Neural cell (in vitro differentiated cells): ENCODE measurements around the gene CACNA1E. TPM values are rescaled to one million over a fixed set of nuclear protein-coding genes. Genes with fewer than 3 reads are reported as not detected.

Experiments used
- H2AFZ ChIP-seq: fragments of 200-600, 300-800 bp; sonication (generic), shearing (Covaris generic); 2 replicates; pipeline ENCODE4 v1.6.0; 2014; ENCODE audit warnings: low read depth, mild to moderate bottlenecking, antibody characterized with exemption, low read length, moderate library complexity
- H3F3A ChIP-seq: fragments of 200-600 bp; shearing (Covaris generic); 2 replicates; pipeline ENCODE4 v1.6.1; 2016; ENCODE audit warnings: mild to moderate bottlenecking, moderate library complexity, mixed read lengths, antibody characterized with exemption, low read length; ENCODE audit not compliant: insufficient read depth, poor library complexity, severe bottlenecking
- H3K27ac ChIP-seq: fragments of 200-600, 300-800 bp; sonication (generic), shearing (Covaris generic); 2 replicates; pipeline ENCODE4 v1.5.1; 2014; ENCODE audit warnings: mild to moderate bottlenecking, low read length, moderate library complexity
- H3K27me3 ChIP-seq: fragments of 300-800, 200-600 bp; sonication (generic), shearing (Covaris generic); 2 replicates; pipeline ENCODE4 v1.6.0; 2014; ENCODE audit warnings: mild to moderate bottlenecking, low read depth, low read length, moderate library complexity; ENCODE audit not compliant: insufficient read depth
- H3K36me3 ChIP-seq: fragments of 300-800, 200-600 bp; sonication (generic), shearing (Covaris generic); 2 replicates; pipeline ENCODE4 v1.5.1; 2014; ENCODE audit warnings: mild to moderate bottlenecking, antibody characterized with exemption, low read length, moderate library complexity; ENCODE audit not compliant: insufficient read depth
- H3K4me2 ChIP-seq: fragments of 300-800, 200-600 bp; sonication (generic), shearing (Covaris generic); 2 replicates; pipeline ENCODE4 v1.6.0; 2014; ENCODE audit warnings: mild to moderate bottlenecking, low read length
- H3K4me3 ChIP-seq: fragments of 300-800, 200-600 bp; sonication (generic), shearing (Covaris generic); 2 replicates; pipeline ENCODE4 v1.5.1; 2014; ENCODE audit warnings: mild to moderate bottlenecking, low read length, moderate library complexity
- H3K79me2 ChIP-seq: fragments of 200-600 bp; shearing (Covaris generic); replicated peaks from 2 replicates; pipeline ENCODE4 v1.6.0; 2014; ENCODE audit warnings: mild to moderate bottlenecking, low read length, moderate library complexity; ENCODE audit not compliant: insufficient read depth
- H3K9ac ChIP-seq: fragments of 300-800, 200-600 bp; sonication (generic), shearing (Covaris generic); 2 replicates; pipeline ENCODE4 v1.6.1; 2016; ENCODE audit warnings: mild to moderate bottlenecking, low read length, mixed read lengths
- H3K9me2 ChIP-seq: fragments of 200-600 bp; shearing (Covaris generic); 2 replicates; pipeline ENCODE4 v1.6.1; 2016; ENCODE audit warnings: mild to moderate bottlenecking, low read length, mixed read lengths; ENCODE audit not compliant: insufficient read depth
- H3K9me3 ChIP-seq: fragments of 200-600, 300-800 bp; sonication (generic), shearing (Covaris generic); 2 replicates; pipeline ENCODE4 v1.6.1; 2016; ENCODE audit warnings: mild to moderate bottlenecking, mixed run types, low read length, moderate library complexity, mixed read lengths
- H4K20me1 ChIP-seq: fragments of 200-600 bp; shearing (Covaris generic); 2 replicates; pipeline ENCODE4 v1.6.1; 2016; ENCODE audit warnings: mild to moderate bottlenecking, mixed run types; ENCODE audit not compliant: insufficient read depth
- CTCF ChIP-seq: fragments of 450-650 bp; IDR thresholded peaks from 2 replicates; pipeline ENCODE4 v1.5.1; 2014; ENCODE audit warnings: antibody characterized with exemption, mild to moderate bottlenecking, moderate library complexity; ENCODE audit not compliant: poor library complexity, severe bottlenecking
- EP300 ChIP-seq: fragments of 450-650 bp; conservative IDR thresholded peaks from 2 replicates; pipeline ENCODE4 v1.6.1; 2014; ENCODE audit warnings: antibody characterized with exemption, mild to moderate bottlenecking, moderate library complexity; ENCODE audit not compliant: poor library complexity, severe bottlenecking
- EZH2 ChIP-seq: fragments of 200-600, 300-800 bp; shearing (Covaris generic), sonication (generic); IDR thresholded peaks from 2 replicates; pipeline ENCODE4 v1.6.1; 2014; ENCODE audit warnings: antibody characterized with exemption, low read length, borderline replicate concordance, mild to moderate bottlenecking; ENCODE audit not compliant: insufficient read depth, poor library complexity, severe bottlenecking
- MXI1 ChIP-seq: fragments of 450-650 bp; conservative IDR thresholded peaks from 2 replicates; pipeline ENCODE4 v1.6.1; 2014; ENCODE audit warnings: antibody characterized with exemption, mild to moderate bottlenecking; ENCODE audit not compliant: poor library complexity, severe bottlenecking
- POLR2AphosphoS5 ChIP-seq: IDR thresholded peaks from 2 replicates; pipeline ENCODE4 v1.6.1; 2012
- RAD21 ChIP-seq: fragments of 450-650 bp; conservative IDR thresholded peaks from 2 replicates; pipeline ENCODE4 v1.6.1; 2014; ENCODE audit warnings: antibody characterized with exemption, mild to moderate bottlenecking, moderate library complexity
- REST ChIP-seq: IDR thresholded peaks from 2 replicates; pipeline ENCODE4 v1.6.1; 2012; ENCODE audit warnings: borderline replicate concordance
- SMC3 ChIP-seq: fragments of 450-650 bp; conservative IDR thresholded peaks from 2 replicates; pipeline ENCODE4 v1.6.1; 2014; ENCODE audit warnings: antibody characterized with exemption, mild to moderate bottlenecking, moderate library complexity; ENCODE audit not compliant: poor library complexity
- TAF1 ChIP-seq: IDR thresholded peaks from 2 replicates; pipeline ENCODE4 v1.6.1; 2012; ENCODE audit warnings: low read depth
- polyA plus RNA-seq: library from polyadenylated mRNA; depleted of rRNA; stranded (reverse); fragments of >200 nt; gene quantifications from 2 replicates; pipeline ENCODE4 v1.2.3, GENCODE V29; 2014

The CACNA1E gene
- polyA plus RNA-seq, 1 donor from 2014 or later, result 29.5 TPM

- Histone ChIP-seq H3K4me2 (no peak overlapping the region), H3K36me3 (no peaks in the 10 kb centered on the region), H3K9ac (no peak overlapping the region), H3K27ac (no peak overlapping the region), H4K20me1 (no peaks in the 10 kb centered on the region), H3K4me3 (no peak overlapping the region), H3F3A (no peaks in the 10 kb centered on the region), H3K79me2 (no peaks in the 10 kb centered on the region), H3K27me3 (no peaks in the 10 kb centered on the region), H3K9me3 (no peaks in the 10 kb centered on the region), H2AFZ (no peak overlapping the region), H3K9me2 (no peaks in the 10 kb centered on the region)
- TF ChIP-seq MXI1 (no peak), REST (no peak), EZH2 (no peak), RAD21 (no peak), POLR2AphosphoS5 (no peak), CTCF (no peak)
Measured at GRCh38 chr1:181803421-181803820, 320.1 kb downstream of the CACNA1E start.

- no peak overlapping the region for H3K4me2 ChIP-seq
- no peak overlapping the region for H3K27ac ChIP-seq
- no peaks in the 10 kb centered on the region for H3K9me3 ChIP-seq
- H3K9ac ChIP-seq, result no peak overlapping the region
- no peak overlapping the region for H3K4me3 ChIP-seq
- H2AFZ ChIP-seq, result no peak overlapping the region
- H3K9me2 ChIP-seq, result no peaks in the 10 kb centered on the region
- no peaks in the 10 kb centered on the region for H3K36me3 ChIP-seq
- H3K27me3 ChIP-seq, result no peaks in the 10 kb centered on the region
- no peaks in the 10 kb centered on the region for H3K79me2 ChIP-seq
- no peaks in the 10 kb centered on the region for H4K20me1 ChIP-seq
- H3F3A ChIP-seq, result no peaks in the 10 kb centered on the region
- no peak for TF ChIP-seq EP300
- TF ChIP-seq RAD21, result no peak
- TF ChIP-seq TAF1, result no peak
- no peak for TF ChIP-seq CTCF
- no peak for TF ChIP-seq EZH2
- no peak for TF ChIP-seq POLR2AphosphoS5
- no peak for TF ChIP-seq MXI1
- TF ChIP-seq SMC3, result no peak
- no peak for TF ChIP-seq REST
Measured at GRCh38 chr1:181804989-181805388, 321.7 kb downstream of the CACNA1E start.
